Endothelial cell of umbilical vein (primary cell): ENCODE data around the gene SRRM3. TPM values are rescaled to one million over a fixed set of nuclear protein-coding genes. Genes with fewer than 3 reads are reported as not detected.

ENCODE experiments used
- BruUV-seq: library from RNA; stranded (reverse); fragments of 400-500 nt; replicated peaks from 2 replicates; lab custom pipeline; 2021; lab: Mats Ljungman, UMichigan
- CTCF ChIA-PET: fragments of 300-600, 350-600 bp; sonication (Branson Sonifier 250); formaldehyde crosslinking; loops from one replicate; lab custom pipeline; 2021; ENCODE audit warnings: antibody characterized with exemption, inconsistent platforms; lab: Charles Lee
- POLR2A ChIA-PET: fragments of 300-600, 350-600 bp; sonication (Branson Sonifier 250); formaldehyde crosslinking; loops from one replicate; lab custom pipeline; 2021; ENCODE audit warnings: antibody characterized with exemption, inconsistent platforms; lab: Charles Lee
- DNase-seq: peaks from one replicate; pipeline ENCODE4 v3.0.0-alpha.2; 2011; ENCODE audit warnings: low read depth, low spot score
- FAIRE-seq: peaks from 2 replicates; lab custom pipeline; 2011; peaks lifted over from hg19 to GRCh38; lab: Jason Lieb, UNC
- H2AFZ ChIP-seq: 2 replicates; pipeline ENCODE4 v1.6.0; 2012; ENCODE audit warnings: low read depth, low read length, control low read depth, inconsistent platforms
- H3K27ac ChIP-seq: 2 replicates; pipeline ENCODE4 v1.5.1; 2011; ENCODE audit warnings: low read depth, mild to moderate bottlenecking, control low read depth, low read length, moderate library complexity; ENCODE audit not compliant: insufficient read depth
- H3K27me3 ChIP-seq, 2 experiments: 2 replicates each; pipeline versions ENCODE4 v1.6.0 to v1.6.1; 2011; ENCODE audit warnings: low read length in 2 of 2, mixed read lengths in 1 of 2; ENCODE audit not compliant: control insufficient read depth in 2 of 2, insufficient read depth in 2 of 2
- H3K36me3 ChIP-seq, 2 experiments: 2 replicates in 1 of 2; 3 replicates in 1 of 2; pipeline ENCODE4 v1.5.1; 2011; ENCODE audit warnings: low read length in 2 of 2, mild to moderate bottlenecking in 1 of 2, moderate library complexity in 1 of 2; ENCODE audit not compliant: control insufficient read depth in 2 of 2, insufficient read depth in 2 of 2; ENCODE audit errors: extremely low read depth in 1 of 2
- H3K4me1 ChIP-seq: 3 replicates; pipeline ENCODE4 v1.5.1; 2011; ENCODE audit warnings: mild to moderate bottlenecking, low read length; ENCODE audit not compliant: control insufficient read depth, insufficient read depth; ENCODE audit errors: extremely low read depth
- H3K4me2 ChIP-seq: 2 replicates; pipeline ENCODE4 v1.6.1; 2011; ENCODE audit warnings: low read length, control low read depth, mixed read lengths; ENCODE audit not compliant: insufficient read depth
- H3K4me3 ChIP-seq, 3 experiments: fragments of 200-600 bp in 1 of 3; sonication (generic), shearing (Covaris generic) in 1 of 3; replicated peaks in 1 of 3; 2 replicates each; pipeline ENCODE4 v1.5.1; 2011 to 2016; ENCODE audit warnings: control low read depth in 3 of 3, low read length in 3 of 3, mild to moderate bottlenecking in 2 of 3, inconsistent platforms in 1 of 3, low read depth in 1 of 3, moderate library complexity in 1 of 3; ENCODE audit not compliant: insufficient read depth in 1 of 3
- H3K79me2 ChIP-seq: 2 replicates; pipeline ENCODE4 v1.6.0; 2012; ENCODE audit warnings: low read length, inconsistent platforms; ENCODE audit not compliant: control insufficient read depth, insufficient read depth
- H3K9ac ChIP-seq: replicated peaks from 2 replicates; pipeline ENCODE3; 2011; ENCODE audit warnings: low read length, control low read depth; ENCODE audit not compliant: insufficient read depth; ENCODE audit errors: extremely low read depth
- H3K9me1 ChIP-seq: replicated peaks from 3 replicates; pipeline ENCODE4 v1.6.0; 2011; ENCODE audit warnings: mild to moderate bottlenecking, low read length; ENCODE audit not compliant: control insufficient read depth, insufficient read depth; ENCODE audit errors: extremely low read depth
- H3K9me3 ChIP-seq: replicated peaks from 2 replicates; pipeline ENCODE4 v1.5.1; 2012; ENCODE audit warnings: low read length, inconsistent platforms; ENCODE audit not compliant: control insufficient read depth, insufficient read depth
- H4K20me1 ChIP-seq: replicated peaks from 2 replicates; pipeline ENCODE3; 2011; ENCODE audit warnings: mild to moderate bottlenecking, low read length; ENCODE audit not compliant: control insufficient read depth, insufficient read depth; ENCODE audit errors: extremely low read depth
- CTCF ChIP-seq, 2 donors: IDR thresholded peaks; 1 replicate in 1 of 2; 2 replicates in 1 of 2; pipeline ENCODE4 v1.5.1; 2011; ENCODE audit warnings: low read length in 2 of 2, mild to moderate bottlenecking in 2 of 2, moderate library complexity in 2 of 2, control low read depth in 1 of 2, inconsistent platforms in 1 of 2, low read depth in 1 of 2; ENCODE audit not compliant: insufficient read depth in 1 of 2; ENCODE audit errors: extremely low read depth in 1 of 2
- EZH2 ChIP-seq: IDR thresholded peaks from 2 replicates; pipeline ENCODE4 v1.6.1; 2012; ENCODE audit warnings: borderline replicate concordance, low read depth, mild to moderate bottlenecking, moderate library complexity, low read length, inconsistent platforms; ENCODE audit not compliant: severe bottlenecking
- FOS ChIP-seq: IDR thresholded peaks from 2 replicates; pipeline ENCODE4 v1.6.1; 2011; ENCODE audit warnings: mild to moderate bottlenecking, low read length, moderate library complexity, borderline replicate concordance; ENCODE audit not compliant: insufficient read depth
- GATA2 ChIP-seq: IDR thresholded peaks from 2 replicates; pipeline ENCODE4 v1.7.0; 2011; ENCODE audit warnings: low read depth, mild to moderate bottlenecking, moderate library complexity, mixed read lengths, low read length; ENCODE audit not compliant: insufficient read length, insufficient read depth
- JUN ChIP-seq: IDR thresholded peaks from 2 replicates; pipeline ENCODE4 v1.6.1; 2011; ENCODE audit warnings: borderline replicate concordance, low read depth; ENCODE audit not compliant: insufficient read length, insufficient read depth
- MAX ChIP-seq: IDR thresholded peaks from 2 replicates; pipeline ENCODE4 v1.6.1; 2011; ENCODE audit not compliant: insufficient read depth, insufficient read length
- MYC ChIP-seq: IDR thresholded peaks from one replicate; pipeline ENCODE4 v1.6.1; 2011; ENCODE audit warnings: mild to moderate bottlenecking, low read depth, low read length
- POLR2A ChIP-seq: IDR thresholded peaks from 2 replicates; pipeline ENCODE4 v1.6.1; 2012; ENCODE audit warnings: low read depth, mild to moderate bottlenecking, control low read depth, low read length
- POLR2AphosphoS5 ChIP-seq: IDR thresholded peaks from 2 replicates; pipeline ENCODE4 v1.6.1; 2012; ENCODE audit warnings: low read depth, mild to moderate bottlenecking, control low read depth, low read length, moderate library complexity; ENCODE audit not compliant: insufficient read depth
- dilution Hi-C: fragments of 300-500 bp; cut with MboI; formaldehyde crosslinking; loops from one replicate; pipeline ENCODE4 v1.15.0; 2019; ENCODE audit warnings: low sequenced_read_pairs; ENCODE audit not compliant: extremely low pct_ligation_motif_present
- intact Hi-C: fragments of 100-400 bp; cut with micrococcal nuclease; formaldehyde crosslinking; loops from one replicate; pipeline ENCODE4 v1.10.0; 2022
- polyA plus RNA-seq, 4 experiments: library from polyadenylated mRNA; depleted of rRNA in 3 of 4; stranded (reverse) in 3 of 4; unstranded in 1 of 4; fragments of >200 nt; gene quantifications; 2 replicates each; pipeline versions ENCODE4 v1.2.1 to v1.2.3, GENCODE V29; 2011 to 2012; ENCODE audit warnings: missing spikeins in 1 of 4
- total RNA-seq: library from RNA; stranded (reverse); gene quantifications from 2 replicates; pipeline ENCODE4 v1.2.3, GENCODE V29; 2021

Gene SRRM3
- total and polyA plus RNA-seq, 2 donors (not counting 3 experiments of a cell fraction or from before 2014, with no cell fraction given) = 4.4 to 5.4 TPM

GRCh38 chr7:76325092-76325491, 123.4 kb downstream of the SRRM3 start:
- no peak overlapping the region for H3K27ac ChIP-seq
- no peak overlapping the region for H3K4me2 ChIP-seq
- H3K4me3 ChIP-seq = no peak overlapping the region
- H3K36me3 ChIP-seq = peaks cover 7 to 18% of the 10 kb centered on the region in 2 experiments
- no TSS peak for BruUV-seq
- H4K20me1 ChIP-seq = peaks cover 6% of the 10 kb centered on the region
- no peak overlapping the region for H2AFZ ChIP-seq
- H3K4me1 ChIP-seq = peaks cover 9% of the 10 kb centered on the region
- DNase-seq (no peak), FAIRE-seq (no peak)
- ChIA-PET POLR2A (no interaction called here), CTCF (no interaction called here)
- TF ChIP-seq GATA2 = no peak
- TF ChIP-seq POLR2AphosphoS5 = no peak
- no peak for TF ChIP-seq POLR2A
- no peak for TF ChIP-seq JUN
- TF ChIP-seq MYC = no peak
- TF ChIP-seq MAX = no peak
- no peak for TF ChIP-seq CTCF (IDR thresholded peaks at IDR 0.05; ENCODE audit: extremely low read depth in 1 of 2, insufficient read depth in 1 of 2, low read depth in 1 of 2, low read length in 2 of 2)
- TF ChIP-seq FOS = no peak
- TF ChIP-seq EZH2 = no peak
- H3K27me3 ChIP-seq = no peaks in the 10 kb centered on the region
- no peaks in the 10 kb centered on the region for H3K9me3 ChIP-seq
- dilution Hi-C loops = no loop called here
- intact Hi-C loops = no loop called here
- H3K79me2 ChIP-seq = peaks cover 57% of the 10 kb centered on the region
- H3K9ac ChIP-seq = no peak overlapping the region
- no peaks in the 10 kb centered on the region for H3K9me1 ChIP-seq
